ENCODE results near the gene SLC32A1. TPM values are rescaled to one million over a fixed set of nuclear protein-coding genes. Genes with fewer than 3 reads are reported as not detected.

SLC32A1 gene
- total and polyA plus RNA-seq, 2 of the 13 experiments (the other 11 are each of a cell fraction or from before 2014, with no cell fraction given) = not detected

DNA sequence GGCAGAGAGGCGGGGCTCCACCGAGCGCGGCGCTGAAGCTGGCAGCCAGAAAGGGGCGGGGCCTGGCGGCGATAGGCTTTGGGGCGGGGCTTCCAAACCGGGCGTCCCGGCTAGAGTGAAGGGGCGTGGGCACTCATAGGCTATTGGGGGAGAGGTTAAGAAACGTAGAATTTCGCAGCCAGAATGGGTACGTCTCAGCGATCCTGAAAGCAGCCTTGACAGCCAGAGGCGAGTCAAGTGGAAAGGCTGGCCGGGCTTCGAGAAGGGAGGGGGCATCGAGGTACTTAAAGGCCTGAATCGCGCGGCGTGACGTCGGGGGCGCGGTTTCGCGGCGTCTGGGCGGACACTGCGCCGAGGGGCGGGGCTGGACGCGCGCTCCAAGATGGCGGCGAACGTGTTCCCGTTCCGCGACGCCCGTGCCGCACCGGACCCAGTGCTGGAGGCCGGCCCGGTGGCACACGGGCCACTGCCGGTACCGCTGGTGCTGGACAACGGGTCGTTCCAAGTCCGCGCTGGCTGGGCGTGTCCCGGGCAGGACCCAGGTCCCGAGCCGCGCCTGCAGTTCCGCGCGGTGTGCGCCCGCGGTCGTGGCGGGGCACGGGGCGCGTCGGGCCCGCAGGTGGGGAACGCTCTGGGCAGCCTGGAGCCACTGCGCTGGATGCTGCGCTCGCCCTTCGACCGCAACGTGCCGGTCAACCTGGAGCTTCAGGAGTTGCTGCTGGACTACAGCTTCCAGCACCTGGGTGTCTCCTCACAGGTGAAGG is 24.0 kb downstream of the SLC32A1 start, which contains the start of gene ACTR5 (continued):
- TF ChIP-seq, protein P1, sequence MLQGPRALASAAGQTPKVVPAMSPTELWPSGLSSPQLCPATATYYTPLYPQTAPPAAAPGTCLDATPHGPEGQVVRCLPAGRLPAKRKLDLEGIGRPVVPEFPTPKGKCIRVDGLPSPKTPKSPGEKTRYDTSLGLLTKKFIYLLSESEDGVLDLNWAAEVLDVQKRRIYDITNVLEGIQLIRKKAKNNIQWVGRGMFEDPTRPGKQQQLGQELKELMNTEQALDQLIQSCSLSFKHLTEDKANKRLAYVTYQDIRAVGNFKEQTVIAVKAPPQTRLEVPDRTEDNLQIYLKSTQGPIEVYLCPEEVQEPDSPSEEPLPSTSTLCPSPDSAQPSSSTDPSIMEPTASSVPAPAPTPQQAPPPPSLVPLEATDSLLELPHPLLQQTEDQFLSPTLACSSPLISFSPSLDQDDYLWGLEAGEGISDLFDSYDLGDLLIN (CRISPR knock-in tag; IDR thresholded peaks at IDR 0.05; ENCODE audit: borderline replicate concordance) = peak; percentile 97; the same call in 1 of the 2 replicates
- TF ChIP-seq ADNP (CRISPR knock-in tag; IDR thresholded peaks at IDR 0.05) (no peak), ZSCAN30 (CRISPR knock-in tag; IDR thresholded peaks at IDR 0.05) (no peak), FOXP1 (IDR thresholded peaks at IDR 0.05) (no peak), FOXP1 (CRISPR knock-in tag; IDR thresholded peaks at IDR 0.05) (peak; percentile 35; the same call in 1 of the 2 replicates), REL (CRISPR knock-in tag; conservative IDR thresholded peaks at IDR 0.05) (0 out of 2 replicates have a peak, but pooled peaks have one; percentile 29), ZNF737 (CRISPR knock-in tag; IDR thresholded peaks at IDR 0.05; ENCODE audit: borderline replicate concordance) (no peak), EHMT2 (IDR thresholded peaks at IDR 0.05; ENCODE audit: borderline replicate concordance, low read depth, low read length) (no peak), ZNF549 (CRISPR knock-in tag; IDR thresholded peaks at IDR 0.05) (peak; percentile 86; the same call in 1 of the 2 replicates), ERF (CRISPR knock-in tag; IDR thresholded peaks at IDR 0.05) (peak; percentile 74), ZNF17 (CRISPR knock-in tag; IDR thresholded peaks at IDR 0.05) (no peak), CEBPG (CRISPR knock-in tag; IDR thresholded peaks at IDR 0.05) (no peak)
- TF ChIP-seq, protein P2, sequence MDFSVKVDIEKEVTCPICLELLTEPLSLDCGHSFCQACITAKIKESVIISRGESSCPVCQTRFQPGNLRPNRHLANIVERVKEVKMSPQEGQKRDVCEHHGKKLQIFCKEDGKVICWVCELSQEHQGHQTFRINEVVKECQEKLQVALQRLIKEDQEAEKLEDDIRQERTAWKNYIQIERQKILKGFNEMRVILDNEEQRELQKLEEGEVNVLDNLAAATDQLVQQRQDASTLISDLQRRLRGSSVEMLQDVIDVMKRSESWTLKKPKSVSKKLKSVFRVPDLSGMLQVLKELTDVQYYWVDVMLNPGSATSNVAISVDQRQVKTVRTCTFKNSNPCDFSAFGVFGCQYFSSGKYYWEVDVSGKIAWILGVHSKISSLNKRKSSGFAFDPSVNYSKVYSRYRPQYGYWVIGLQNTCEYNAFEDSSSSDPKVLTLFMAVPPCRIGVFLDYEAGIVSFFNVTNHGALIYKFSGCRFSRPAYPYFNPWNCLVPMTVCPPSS (IDR thresholded peaks at IDR 0.05) = no peak
- TF ChIP-seq, protein P3, sequence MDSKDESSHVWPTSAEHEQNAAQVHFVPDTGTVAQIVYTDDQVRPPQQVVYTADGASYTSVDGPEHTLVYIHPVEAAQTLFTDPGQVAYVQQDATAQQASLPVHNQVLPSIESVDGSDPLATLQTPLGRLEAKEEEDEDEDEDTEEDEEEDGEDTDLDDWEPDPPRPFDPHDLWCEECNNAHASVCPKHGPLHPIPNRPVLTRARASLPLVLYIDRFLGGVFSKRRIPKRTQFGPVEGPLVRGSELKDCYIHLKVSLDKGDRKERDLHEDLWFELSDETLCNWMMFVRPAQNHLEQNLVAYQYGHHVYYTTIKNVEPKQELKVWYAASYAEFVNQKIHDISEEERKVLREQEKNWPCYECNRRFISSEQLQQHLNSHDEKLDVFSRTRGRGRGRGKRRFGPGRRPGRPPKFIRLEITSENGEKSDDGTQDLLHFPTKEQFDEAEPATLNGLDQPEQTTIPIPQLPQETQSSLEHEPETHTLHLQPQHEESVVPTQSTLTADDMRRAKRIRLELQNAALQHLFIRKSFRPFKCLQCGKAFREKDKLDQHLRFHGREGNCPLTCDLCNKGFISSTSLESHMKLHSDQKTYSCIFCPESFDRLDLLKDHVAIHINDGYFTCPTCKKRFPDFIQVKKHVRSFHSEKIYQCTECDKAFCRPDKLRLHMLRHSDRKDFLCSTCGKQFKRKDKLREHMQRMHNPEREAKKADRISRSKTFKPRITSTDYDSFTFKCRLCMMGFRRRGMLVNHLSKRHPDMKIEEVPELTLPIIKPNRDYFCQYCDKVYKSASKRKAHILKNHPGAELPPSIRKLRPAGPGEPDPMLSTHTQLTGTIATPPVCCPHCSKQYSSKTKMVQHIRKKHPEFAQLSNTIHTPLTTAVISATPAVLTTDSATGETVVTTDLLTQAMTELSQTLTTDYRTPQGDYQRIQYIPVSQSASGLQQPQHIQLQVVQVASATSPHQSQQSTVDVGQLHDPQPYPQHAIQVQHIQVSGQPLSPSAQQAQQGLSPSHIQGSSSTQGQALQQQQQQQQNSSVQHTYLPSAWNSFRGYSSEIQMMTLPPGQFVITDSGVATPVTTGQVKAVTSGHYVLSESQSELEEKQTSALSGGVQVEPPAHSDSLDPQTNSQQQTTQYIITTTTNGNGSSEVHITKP (CRISPR knock-in tag; IDR thresholded peaks at IDR 0.05; ENCODE audit: low read depth) = no peak
- TF ChIP-seq, protein P4, sequence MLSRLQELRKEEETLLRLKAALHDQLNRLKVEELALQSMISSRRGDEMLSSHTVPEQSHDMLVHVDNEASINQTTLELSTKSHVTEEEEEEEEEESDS (CRISPR knock-in tag; IDR thresholded peaks at IDR 0.05; ENCODE audit: borderline replicate concordance) = peak; percentile 91; the same call in 1 of the 2 replicates
- TF ChIP-seq, protein P5, sequence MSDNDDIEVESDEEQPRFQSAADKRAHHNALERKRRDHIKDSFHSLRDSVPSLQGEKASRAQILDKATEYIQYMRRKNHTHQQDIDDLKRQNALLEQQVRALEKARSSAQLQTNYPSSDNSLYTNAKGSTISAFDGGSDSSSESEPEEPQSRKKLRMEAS (IDR thresholded peaks at IDR 0.05) = peak; percentile 81
